Raji (cell line): ENCODE measurements around the gene RGP1.

ENCODE experiments used
- POLR2A ChIP-seq: IDR thresholded peaks from 2 replicates; pipeline ENCODE4 v1.6.1; 2011; ENCODE audit warnings: low read depth, low read length, control low read depth; ENCODE audit not compliant: insufficient read depth

RGP1 gene

DNA sequence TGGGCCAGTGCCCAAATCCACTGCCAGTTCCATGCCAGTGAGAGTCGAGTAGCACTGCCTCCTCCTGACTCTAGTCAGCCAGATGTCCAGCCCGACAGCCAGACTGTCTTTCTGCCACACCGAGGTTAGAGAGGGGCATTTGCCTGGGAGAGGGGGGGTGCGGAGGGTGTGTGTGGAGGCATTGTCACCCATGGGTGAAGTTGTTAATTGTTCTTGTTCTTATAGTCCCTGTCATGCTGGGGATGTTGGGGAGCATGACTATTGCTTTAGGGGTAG lies 1.1 kb downstream of the RGP1 start:
- no peak for TF ChIP-seq POLR2A

GRCh38 chr9:35753466-35753865 lies 4.4 kb downstream of the RGP1 start:
- TF ChIP-seq POLR2A: no peak

- TF ChIP-seq POLR2A: no peak
Observed at GRCh38 chr9:35754264-35754663, 5.2 kb downstream of the RGP1 start, which contains the start of gene MSMP. Gene MSMP, minus strand, starts transcription at chr9:35754276. Its CDS starts 147 bp downstream, at chr9:35754129.

DNA sequence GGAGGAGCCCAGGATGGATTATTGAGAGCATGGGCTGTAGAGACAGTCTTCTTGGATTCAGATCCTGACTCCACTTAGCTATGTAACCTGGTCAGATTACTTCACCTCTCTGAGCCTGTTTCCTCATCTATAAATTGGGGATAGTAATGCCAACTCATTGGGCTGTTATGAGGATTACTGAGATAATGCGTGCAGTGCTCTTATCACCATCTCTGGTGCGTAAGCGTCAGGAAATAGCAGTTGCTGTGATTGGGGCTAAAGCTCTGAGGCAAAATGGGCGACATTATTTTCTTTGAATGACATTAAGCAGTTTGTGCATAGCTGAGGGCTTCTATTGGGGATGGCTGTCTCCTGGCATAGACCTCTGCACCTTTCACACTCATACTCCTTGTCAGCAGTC lies 6.0 kb downstream of the RGP1 start:
- TF ChIP-seq POLR2A: no peak

- TF ChIP-seq POLR2A: peak; percentile 34
Observed at GRCh38 chr9:35756275-35757225, 7.5 kb downstream of the RGP1 start.

GRCh38 chr9:35757226-35757891 lies 8.3 kb downstream of the RGP1 start:
- TF ChIP-seq POLR2A: peak; percentile 56

- TF ChIP-seq POLR2A: no peak
Observed at GRCh38 chr9:35757892-35758275, 8.8 kb downstream of the RGP1 start.

GRCh38 chr9:35758475-35759050 lies 9.5 kb downstream of the RGP1 start:
- no peak for TF ChIP-seq POLR2A

DNA sequence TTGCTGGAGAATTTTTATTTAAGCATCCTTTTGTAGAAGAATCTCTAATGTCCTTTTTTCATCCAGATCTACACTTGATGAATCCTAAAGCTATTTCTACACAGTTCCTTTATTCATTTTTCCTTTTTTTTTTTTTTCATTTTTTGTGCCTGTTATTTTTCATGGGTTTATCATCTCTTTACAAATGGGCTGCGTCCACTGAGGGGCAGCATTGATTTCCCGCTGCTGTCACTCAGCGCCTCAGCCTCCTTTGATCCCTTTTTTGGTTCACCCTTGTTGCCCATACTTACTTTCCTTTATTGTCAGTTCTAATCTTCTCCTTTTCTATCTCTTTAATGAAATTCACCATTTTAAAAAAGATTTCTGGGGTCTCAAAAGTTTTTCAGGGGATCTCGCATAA lies 10.7 kb downstream of the RGP1 start:
- no peak for TF ChIP-seq POLR2A

- no peak for TF ChIP-seq POLR2A
Observed at GRCh38 chr9:35760651-35761050, 11.6 kb downstream of the RGP1 start.

DNA sequence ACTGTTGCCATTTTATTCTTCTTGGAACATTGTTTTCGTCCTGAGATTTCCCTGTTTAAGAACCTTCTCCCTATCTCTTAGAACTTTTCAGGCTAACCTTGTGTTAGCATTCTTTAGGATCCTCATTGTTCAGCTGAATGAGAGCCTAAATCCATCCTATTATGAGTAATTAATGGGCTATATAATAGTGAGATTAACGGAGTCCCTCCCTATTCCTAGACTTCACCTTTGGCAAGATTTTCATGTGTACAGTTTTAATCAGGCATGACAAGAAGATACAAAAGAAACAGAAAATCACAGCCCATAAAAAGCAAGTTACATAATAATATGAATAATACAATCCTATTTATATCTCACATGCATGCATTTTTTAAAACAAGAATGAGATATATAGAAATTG lies 14.1 kb downstream of the RGP1 start:
- no peak for TF ChIP-seq POLR2A

DNA sequence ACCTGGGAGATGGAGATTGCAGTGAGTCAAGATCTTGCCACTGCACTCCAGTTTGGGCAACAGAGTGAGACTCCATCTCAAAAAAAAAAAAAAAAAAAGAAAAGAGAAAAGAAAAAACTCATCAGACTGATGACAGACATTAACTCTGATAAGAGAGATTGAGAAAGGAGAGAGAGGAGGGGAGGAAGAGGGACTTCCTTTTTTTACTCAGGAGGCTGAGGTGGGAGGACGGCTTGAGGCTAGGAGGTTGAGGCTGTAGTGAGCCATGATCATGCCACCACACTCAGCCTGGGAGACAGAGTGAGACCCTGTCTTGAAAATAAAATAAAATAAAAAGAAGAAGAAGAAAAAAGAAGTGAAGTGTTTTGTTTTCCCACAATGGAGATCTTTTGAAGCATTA lies 14.7 kb downstream of the RGP1 start:
- no peak for TF ChIP-seq POLR2A

GRCh38 chr9:35766997-35767396 lies 17.9 kb downstream of the RGP1 start:
- no peak for TF ChIP-seq POLR2A

- TF ChIP-seq POLR2A: no peak
Observed at GRCh38 chr9:35767458-35767857, 18.4 kb downstream of the RGP1 start.

DNA sequence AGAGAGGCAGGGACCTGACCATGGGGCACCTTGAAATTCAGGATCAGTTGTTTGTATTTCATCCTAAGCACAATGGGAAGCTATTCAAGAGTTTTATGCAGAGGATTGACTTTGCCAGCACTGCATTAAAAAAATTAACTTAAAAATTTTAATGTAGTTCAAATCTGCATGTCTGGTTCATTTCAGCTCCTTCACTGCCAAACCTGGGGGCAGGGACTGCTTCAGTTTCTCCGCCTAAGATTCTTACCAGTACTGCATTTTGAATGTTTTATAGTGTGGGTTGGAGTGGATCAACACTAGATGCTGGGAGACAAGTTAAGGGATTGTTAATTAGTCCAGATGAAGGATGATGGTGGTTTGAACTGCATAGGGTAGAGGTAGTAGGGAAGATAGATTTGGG lies 20.7 kb downstream of the RGP1 start:
- no peak for TF ChIP-seq POLR2A

DNA sequence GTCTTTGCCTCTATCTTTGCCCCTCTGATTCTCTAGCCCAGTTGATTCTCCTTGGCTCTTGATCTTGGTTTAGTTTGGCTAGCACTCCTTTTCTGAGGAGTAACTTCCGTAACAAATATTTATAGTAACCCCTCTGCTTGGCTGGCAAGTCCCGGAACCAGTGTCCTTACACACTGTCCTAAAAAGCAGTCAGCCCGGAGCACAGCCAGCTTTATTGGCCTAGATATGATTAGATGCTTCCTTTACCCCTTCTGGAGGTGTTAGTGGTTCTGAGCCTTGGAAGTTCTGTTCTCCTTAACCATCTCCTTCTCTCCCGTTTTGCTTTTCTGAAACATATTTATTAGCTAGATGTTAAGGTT lies 22.0 kb downstream of the RGP1 start:
- no peak for TF ChIP-seq POLR2A
